Measurements from ENCODE around the gene SPSB1. TPM values are rescaled to one million over a fixed set of nuclear protein-coding genes. Genes with fewer than 3 reads are reported as not detected.
A peak's percentile ranks its signal among the peaks of the same experiment; 100 is the strongest.

SPSB1 gene
- total and polyA plus RNA-seq, 4 donors = 21.2 to 62.0 (median 35.8) TPM

GRCh38 chr1:9320520-9321479 is 28.1 kb downstream of the SPSB1 start:
- Histone ChIP-seq H3K4me3 (ENCODE audit: low read length in 2 of 2) (no peak overlapping the region), H3K27ac (ENCODE audit: low read depth in 1 of 2, low read length in 2 of 2) (no peak overlapping the region), H3K9me3 (ENCODE audit: control insufficient read depth, low read length) (no peaks in the 10 kb centered on the region), H3K27me3 (ENCODE audit: control insufficient read depth in 1 of 2, insufficient read depth in 2 of 2, low read length in 1 of 2) (no peaks in the 10 kb centered on the region), H3K36me3 (ENCODE audit: control insufficient read depth in 1 of 2, insufficient read depth in 2 of 2, low read length in 1 of 2) (no peaks in the 10 kb centered on the region), H3K4me1 (ENCODE audit: control insufficient read depth in 1 of 2, insufficient read depth in 2 of 2, low read length in 2 of 2) (no peaks in the 10 kb centered on the region)
- 21 to 26% methylated on average over 31 of the region's 31 CpGs for WGBS, 2 donors
- ATAC-seq (ENCODE audit: low FRiP score) = no peak
- intact Hi-C loops (cut with DNase I) = no loop called here
- DNase-seq = peak in 1 of 2 donors; percentile 72

- Histone ChIP-seq H3K4me1 (ENCODE audit: control insufficient read depth in 1 of 2, insufficient read depth in 2 of 2, low read length in 2 of 2) (peaks cover 0 to 3% of the 10 kb centered on the region in 2 donors), H3K9me3 (ENCODE audit: control insufficient read depth, low read length) (no peaks in the 10 kb centered on the region), H3K36me3 (ENCODE audit: control insufficient read depth in 1 of 2, insufficient read depth in 2 of 2, low read length in 1 of 2) (no peaks in the 10 kb centered on the region), H3K27me3 (ENCODE audit: control insufficient read depth in 1 of 2, insufficient read depth in 2 of 2, low read length in 1 of 2) (no peaks in the 10 kb centered on the region), H3K27ac (ENCODE audit: low read depth in 1 of 2, low read length in 2 of 2) (peak overlapping the region in 1 of 2 donors; percentile 19), H3K4me3 (ENCODE audit: low read length in 2 of 2) (no peak overlapping the region)
- WGBS, 2 donors = 15 to 23% methylated on average over 11 of the region's 11 CpGs
- intact Hi-C loops (cut with DNase I) = no loop called here
- ATAC-seq (ENCODE audit: low FRiP score) (no peak), DNase-seq (no peak)
Observed at GRCh38 chr1:9321480-9321849, 28.8 kb downstream of the SPSB1 start.

- peak overlapping the region in 1 of 2 donors; percentile 19 for H3K27ac ChIP-seq (ENCODE audit: low read depth in 1 of 2, low read length in 2 of 2)
- H3K27me3 ChIP-seq (ENCODE audit: control insufficient read depth in 1 of 2, insufficient read depth in 2 of 2, low read length in 1 of 2) = no peaks in the 10 kb centered on the region
- no peaks in the 10 kb centered on the region for H3K36me3 ChIP-seq (ENCODE audit: control insufficient read depth in 1 of 2, insufficient read depth in 2 of 2, low read length in 1 of 2)
- H3K4me1 ChIP-seq (ENCODE audit: control insufficient read depth in 1 of 2, insufficient read depth in 2 of 2, low read length in 2 of 2) = peaks cover 0 to 3% of the 10 kb centered on the region in 2 donors
- H3K4me3 ChIP-seq (ENCODE audit: low read length in 2 of 2) = no peak overlapping the region
- ATAC-seq (ENCODE audit: low FRiP score) (no peak), DNase-seq (no peak)
- no peaks in the 10 kb centered on the region for H3K9me3 ChIP-seq (ENCODE audit: control insufficient read depth, low read length)
- intact Hi-C loops (cut with DNase I) = no loop called here
- 76 to 80% methylated on average over 17 of the region's 17 CpGs for WGBS, 2 donors
Observed at GRCh38 chr1:9321986-9322660, 29.4 kb downstream of the SPSB1 start.

- DNase-seq (peak in 1 of 2 donors; percentile 74), ATAC-seq (ENCODE audit: low FRiP score) (no peak)
- no peaks in the 10 kb centered on the region for H3K36me3 ChIP-seq (ENCODE audit: control insufficient read depth in 1 of 2, insufficient read depth in 2 of 2, low read length in 1 of 2)
- no peaks in the 10 kb centered on the region for H3K9me3 ChIP-seq (ENCODE audit: control insufficient read depth, low read length)
- WGBS, 2 donors = 64% methylated on average over 24 to 27 of the region's 27 CpGs
- peaks cover 0 to 3% of the 10 kb centered on the region in 2 donors for H3K4me1 ChIP-seq (ENCODE audit: control insufficient read depth in 1 of 2, insufficient read depth in 2 of 2, low read length in 2 of 2)
- no peaks in the 10 kb centered on the region for H3K27me3 ChIP-seq (ENCODE audit: control insufficient read depth in 1 of 2, insufficient read depth in 2 of 2, low read length in 1 of 2)
- no peak overlapping the region for H3K4me3 ChIP-seq (ENCODE audit: low read length in 2 of 2)
- no peak overlapping the region for H3K27ac ChIP-seq (ENCODE audit: low read depth in 1 of 2, low read length in 2 of 2)
- intact Hi-C loops (cut with DNase I) = no loop called here
Observed at GRCh38 chr1:9322661-9323244, 30.1 kb downstream of the SPSB1 start.

GRCh38 chr1:9324246-9325096 is 31.8 kb downstream of the SPSB1 start:
- no peak for ATAC-seq (ENCODE audit: low FRiP score)
- Histone ChIP-seq H3K4me1 (ENCODE audit: control insufficient read depth in 1 of 2, insufficient read depth in 2 of 2, low read length in 2 of 2) (peaks cover 0 to 3% of the 10 kb centered on the region in 2 donors), H3K4me3 (ENCODE audit: low read length in 2 of 2) (no peak overlapping the region), H3K27me3 (ENCODE audit: control insufficient read depth in 1 of 2, insufficient read depth in 2 of 2, low read length in 1 of 2) (no peaks in the 10 kb centered on the region), H3K9me3 (ENCODE audit: control insufficient read depth, low read length) (no peaks in the 10 kb centered on the region), H3K36me3 (ENCODE audit: control insufficient read depth in 1 of 2, insufficient read depth in 2 of 2, low read length in 1 of 2) (no peaks in the 10 kb centered on the region), H3K27ac (ENCODE audit: low read depth in 1 of 2, low read length in 2 of 2) (peak overlapping the region; percentile 59 to 89)
- WGBS, 2 donors = 9 to 12% methylated on average over 33 of the region's 33 CpGs
- intact Hi-C loops (cut with DNase I) = no loop called here
- peak; percentile 61 to 81 for DNase-seq

- intact Hi-C loops (cut with DNase I) = no loop called here
- H3K9me3 ChIP-seq (ENCODE audit: control insufficient read depth, low read length) = no peaks in the 10 kb centered on the region
- peaks cover 0 to 3% of the 10 kb centered on the region in 2 donors for H3K4me1 ChIP-seq (ENCODE audit: control insufficient read depth in 1 of 2, insufficient read depth in 2 of 2, low read length in 2 of 2)
- 8 to 9% methylated on average over 9 of the region's 9 CpGs for WGBS, 2 donors
- ATAC-seq (ENCODE audit: low FRiP score) (peak; percentile 45), DNase-seq (peak in 1 of 2 donors; percentile 74)
- H3K4me3 ChIP-seq (ENCODE audit: low read length in 2 of 2) = no peak overlapping the region
- no peaks in the 10 kb centered on the region for H3K36me3 ChIP-seq (ENCODE audit: control insufficient read depth in 1 of 2, insufficient read depth in 2 of 2, low read length in 1 of 2)
- no peaks in the 10 kb centered on the region for H3K27me3 ChIP-seq (ENCODE audit: control insufficient read depth in 1 of 2, insufficient read depth in 2 of 2, low read length in 1 of 2)
- peak overlapping the region; percentile 62 to 89 for H3K27ac ChIP-seq (ENCODE audit: low read depth in 1 of 2, low read length in 2 of 2)
Observed at GRCh38 chr1:9326596-9326995, 33.9 kb downstream of the SPSB1 start.

- Histone ChIP-seq H3K27ac (ENCODE audit: low read depth in 1 of 2, low read length in 2 of 2) (no peak overlapping the region), H3K4me3 (ENCODE audit: low read length in 2 of 2) (no peak overlapping the region), H3K36me3 (ENCODE audit: control insufficient read depth in 1 of 2, insufficient read depth in 2 of 2, low read length in 1 of 2) (no peaks in the 10 kb centered on the region), H3K9me3 (ENCODE audit: control insufficient read depth, low read length) (no peaks in the 10 kb centered on the region), H3K27me3 (ENCODE audit: control insufficient read depth in 1 of 2, insufficient read depth in 2 of 2, low read length in 1 of 2) (no peaks in the 10 kb centered on the region), H3K4me1 (ENCODE audit: control insufficient read depth in 1 of 2, insufficient read depth in 2 of 2, low read length in 2 of 2) (peaks cover 0 to 3% of the 10 kb centered on the region in 2 donors)
- intact Hi-C loops (cut with DNase I) = no loop called here
- 83 to 86% methylated on average over 9 of the region's 9 CpGs for WGBS, 2 donors
- DNase-seq (no peak), ATAC-seq (ENCODE audit: low FRiP score) (no peak)
Observed at GRCh38 chr1:9328201-9328600, 35.5 kb downstream of the SPSB1 start.

GRCh38 chr1:9328715-9329114 is 36.0 kb downstream of the SPSB1 start:
- DNase-seq = no peak
- WGBS, 2 donors = 84 to 89% methylated on average over 12 of the region's 12 CpGs
- Histone ChIP-seq H3K4me3 (ENCODE audit: low read length in 2 of 2) (no peak overlapping the region), H3K4me1 (ENCODE audit: control insufficient read depth in 1 of 2, insufficient read depth in 2 of 2, low read length in 2 of 2) (peaks cover 0 to 3% of the 10 kb centered on the region in 2 donors), H3K27me3 (ENCODE audit: control insufficient read depth in 1 of 2, insufficient read depth in 2 of 2, low read length in 1 of 2) (no peaks in the 10 kb centered on the region), H3K9me3 (ENCODE audit: control insufficient read depth, low read length) (no peaks in the 10 kb centered on the region), H3K27ac (ENCODE audit: low read depth in 1 of 2, low read length in 2 of 2) (no peak overlapping the region), H3K36me3 (ENCODE audit: control insufficient read depth in 1 of 2, insufficient read depth in 2 of 2, low read length in 1 of 2) (no peaks in the 10 kb centered on the region)
- no peak for ATAC-seq (ENCODE audit: low FRiP score)
- intact Hi-C loops (cut with DNase I) = no loop called here

All from aorta (tissue), 5 donors.